Superior temporal gyrus (tissue), 1 donor: Measurements from ENCODE around the gene ZNF385C.

ENCODE experiments used
- DNase-seq: peaks from one replicate; pipeline ENCODE4 v3.0.0-alpha.2; 2016; ENCODE audit errors: extremely low spot score

ZNF385C gene

GRCh38 chr17:42051013-42051400, 47.3 kb downstream of the ZNF385C start:
- no peak for DNase-seq

- peak; percentile 57 for DNase-seq
These were observed 47.8 kb downstream of the ZNF385C start, which contains the start of gene C17orf113 for GRCh38 chr17:42050393-42051012. C17orf113 (minus strand) TSS chr17:42050601; CDS start chr17:42043376, 7,225 bp downstream.

GRCh38 chr17:42049834-42050392, 48.4 kb downstream of the ZNF385C start:
- DNase-seq, result peak; percentile 11

- DNase-seq, result no peak
These were observed 50.9 kb downstream of the ZNF385C start for GRCh38 chr17:42047343-42047742.

- no peak for DNase-seq
These were observed 52.6 kb downstream of the ZNF385C start for GRCh38 chr17:42045719-42046118.

- DNase-seq, result no peak
These were observed 55.5 kb downstream of the ZNF385C start for GRCh38 chr17:42042598-42043319.

- no peak for DNase-seq
These were observed 56.7 kb downstream of the ZNF385C start for GRCh38 chr17:42041619-42042018.

- no peak for DNase-seq
These were observed 57.5 kb downstream of the ZNF385C start for GRCh38 chr17:42040818-42041217.

GRCh38 chr17:42039794-42040763, 58.2 kb downstream of the ZNF385C start:
- DNase-seq, result no peak

- no peak for DNase-seq
These were observed 59.9 kb downstream of the ZNF385C start for GRCh38 chr17:42038221-42038973.

- DNase-seq, result no peak
These were observed 64.2 kb downstream of the ZNF385C start for GRCh38 chr17:42034059-42034458.

- no peak for DNase-seq
These were observed 66.7 kb downstream of the ZNF385C start for GRCh38 chr17:42031584-42031983.

GRCh38 chr17:42028791-42029127, 69.5 kb downstream of the ZNF385C start:
- no peak for DNase-seq

- DNase-seq, result no peak
These were observed 70.1 kb downstream of the ZNF385C start for GRCh38 chr17:42027961-42028790.

- DNase-seq, result no peak
These were observed 70.7 kb downstream of the ZNF385C start for GRCh38 chr17:42027590-42027889.

GRCh38 chr17:42026857-42027589, 71.2 kb downstream of the ZNF385C start:
- no peak for DNase-seq

- no peak for DNase-seq
These were observed 72.3 kb downstream of the ZNF385C start for GRCh38 chr17:42025936-42026335.

GRCh38 chr17:42025191-42025579, 73.1 kb downstream of the ZNF385C start:
- DNase-seq, result no peak

GRCh38 chr17:42023524-42024349, 74.5 kb downstream of the ZNF385C start:
- no peak for DNase-seq
